Endothelial cell of umbilical vein (primary cell): ENCODE results near the gene AXDND1. TPM values are rescaled to one million over a fixed set of nuclear protein-coding genes. Genes with fewer than 3 reads are reported as not detected.

ENCODE experiments used
- BruUV-seq: library from RNA; stranded (reverse); fragments of 400-500 nt; replicated peaks from 2 replicates; lab custom pipeline; 2021; lab: Mats Ljungman, UMichigan
- CTCF ChIA-PET: fragments of 300-600, 350-600 bp; sonication (Branson Sonifier 250); formaldehyde crosslinking; loops from one replicate; lab custom pipeline; 2021; ENCODE audit warnings: antibody characterized with exemption, inconsistent platforms; lab: Charles Lee
- POLR2A ChIA-PET: fragments of 300-600, 350-600 bp; sonication (Branson Sonifier 250); formaldehyde crosslinking; loops from one replicate; lab custom pipeline; 2021; ENCODE audit warnings: antibody characterized with exemption, inconsistent platforms; lab: Charles Lee
- DNase-seq: peaks from one replicate; pipeline ENCODE4 v3.0.0-alpha.2; 2011; ENCODE audit warnings: low read depth, low spot score
- FAIRE-seq: peaks from 2 replicates; lab custom pipeline; 2011; peaks lifted over from hg19 to GRCh38; lab: Jason Lieb, UNC
- H2AFZ ChIP-seq: 2 replicates; pipeline ENCODE4 v1.6.0; 2012; ENCODE audit warnings: low read depth, low read length, control low read depth, inconsistent platforms
- H3K27ac ChIP-seq: 2 replicates; pipeline ENCODE4 v1.5.1; 2011; ENCODE audit warnings: low read depth, mild to moderate bottlenecking, control low read depth, low read length, moderate library complexity; ENCODE audit not compliant: insufficient read depth
- H3K27me3 ChIP-seq, 2 experiments: 2 replicates each; pipeline versions ENCODE4 v1.6.0 to v1.6.1; 2011; ENCODE audit warnings: low read length in 2 of 2, mixed read lengths in 1 of 2; ENCODE audit not compliant: control insufficient read depth in 2 of 2, insufficient read depth in 2 of 2
- H3K36me3 ChIP-seq, 2 experiments: 2 replicates in 1 of 2; 3 replicates in 1 of 2; pipeline ENCODE4 v1.5.1; 2011; ENCODE audit warnings: low read length in 2 of 2, mild to moderate bottlenecking in 1 of 2, moderate library complexity in 1 of 2; ENCODE audit not compliant: control insufficient read depth in 2 of 2, insufficient read depth in 2 of 2; ENCODE audit errors: extremely low read depth in 1 of 2
- H3K4me1 ChIP-seq: 3 replicates; pipeline ENCODE4 v1.5.1; 2011; ENCODE audit warnings: mild to moderate bottlenecking, low read length; ENCODE audit not compliant: control insufficient read depth, insufficient read depth; ENCODE audit errors: extremely low read depth
- H3K4me2 ChIP-seq: 2 replicates; pipeline ENCODE4 v1.6.1; 2011; ENCODE audit warnings: low read length, control low read depth, mixed read lengths; ENCODE audit not compliant: insufficient read depth
- H3K4me3 ChIP-seq, 3 experiments: fragments of 200-600 bp in 1 of 3; sonication (generic), shearing (Covaris generic) in 1 of 3; replicated peaks in 1 of 3; 2 replicates each; pipeline ENCODE4 v1.5.1; 2011 to 2016; ENCODE audit warnings: control low read depth in 3 of 3, low read length in 3 of 3, mild to moderate bottlenecking in 2 of 3, inconsistent platforms in 1 of 3, low read depth in 1 of 3, moderate library complexity in 1 of 3; ENCODE audit not compliant: insufficient read depth in 1 of 3
- H3K79me2 ChIP-seq: 2 replicates; pipeline ENCODE4 v1.6.0; 2012; ENCODE audit warnings: low read length, inconsistent platforms; ENCODE audit not compliant: control insufficient read depth, insufficient read depth
- H3K9ac ChIP-seq: replicated peaks from 2 replicates; pipeline ENCODE3; 2011; ENCODE audit warnings: low read length, control low read depth; ENCODE audit not compliant: insufficient read depth; ENCODE audit errors: extremely low read depth
- H3K9me1 ChIP-seq: replicated peaks from 3 replicates; pipeline ENCODE4 v1.6.0; 2011; ENCODE audit warnings: mild to moderate bottlenecking, low read length; ENCODE audit not compliant: control insufficient read depth, insufficient read depth; ENCODE audit errors: extremely low read depth
- H3K9me3 ChIP-seq: replicated peaks from 2 replicates; pipeline ENCODE4 v1.5.1; 2012; ENCODE audit warnings: low read length, inconsistent platforms; ENCODE audit not compliant: control insufficient read depth, insufficient read depth
- H4K20me1 ChIP-seq: replicated peaks from 2 replicates; pipeline ENCODE3; 2011; ENCODE audit warnings: mild to moderate bottlenecking, low read length; ENCODE audit not compliant: control insufficient read depth, insufficient read depth; ENCODE audit errors: extremely low read depth
- EZH2 ChIP-seq: IDR thresholded peaks from 2 replicates; pipeline ENCODE4 v1.6.1; 2012; ENCODE audit warnings: borderline replicate concordance, low read depth, mild to moderate bottlenecking, moderate library complexity, low read length, inconsistent platforms; ENCODE audit not compliant: severe bottlenecking
- FOS ChIP-seq: IDR thresholded peaks from 2 replicates; pipeline ENCODE4 v1.6.1; 2011; ENCODE audit warnings: mild to moderate bottlenecking, low read length, moderate library complexity, borderline replicate concordance; ENCODE audit not compliant: insufficient read depth
- GATA2 ChIP-seq: IDR thresholded peaks from 2 replicates; pipeline ENCODE4 v1.7.0; 2011; ENCODE audit warnings: low read depth, mild to moderate bottlenecking, moderate library complexity, mixed read lengths, low read length; ENCODE audit not compliant: insufficient read length, insufficient read depth
- JUN ChIP-seq: IDR thresholded peaks from 2 replicates; pipeline ENCODE4 v1.6.1; 2011; ENCODE audit warnings: borderline replicate concordance, low read depth; ENCODE audit not compliant: insufficient read length, insufficient read depth
- MYC ChIP-seq: IDR thresholded peaks from one replicate; pipeline ENCODE4 v1.6.1; 2011; ENCODE audit warnings: mild to moderate bottlenecking, low read depth, low read length
- POLR2A ChIP-seq: IDR thresholded peaks from 2 replicates; pipeline ENCODE4 v1.6.1; 2012; ENCODE audit warnings: low read depth, mild to moderate bottlenecking, control low read depth, low read length
- POLR2AphosphoS5 ChIP-seq: IDR thresholded peaks from 2 replicates; pipeline ENCODE4 v1.6.1; 2012; ENCODE audit warnings: low read depth, mild to moderate bottlenecking, control low read depth, low read length, moderate library complexity; ENCODE audit not compliant: insufficient read depth
- dilution Hi-C: fragments of 300-500 bp; cut with MboI; formaldehyde crosslinking; loops from one replicate; pipeline ENCODE4 v1.15.0; 2019; ENCODE audit warnings: low sequenced_read_pairs; ENCODE audit not compliant: extremely low pct_ligation_motif_present
- intact Hi-C: fragments of 100-400 bp; cut with micrococcal nuclease; formaldehyde crosslinking; loops from one replicate; pipeline ENCODE4 v1.10.0; 2022
- polyA plus RNA-seq, 4 experiments: library from polyadenylated mRNA; depleted of rRNA in 3 of 4; stranded (reverse) in 3 of 4; unstranded in 1 of 4; fragments of >200 nt; gene quantifications; 2 replicates each; pipeline versions ENCODE4 v1.2.1 to v1.2.3, GENCODE V29; 2011 to 2012; ENCODE audit warnings: missing spikeins in 1 of 4
- total RNA-seq: library from RNA; stranded (reverse); gene quantifications from 2 replicates; pipeline ENCODE4 v1.2.3, GENCODE V29; 2021
- TF ChIP-seq, protein P1 (sequence below), 2 donors: IDR thresholded peaks; 1 replicate in 1 of 2; 2 replicates in 1 of 2; pipeline ENCODE4 v1.5.1; 2011; ENCODE audit warnings: low read length in 2 of 2, mild to moderate bottlenecking in 2 of 2, moderate library complexity in 2 of 2, control low read depth in 1 of 2, inconsistent platforms in 1 of 2, low read depth in 1 of 2; ENCODE audit not compliant: insufficient read depth in 1 of 2; ENCODE audit errors: extremely low read depth in 1 of 2
- TF ChIP-seq, protein P2 (sequence below): IDR thresholded peaks from 2 replicates; pipeline ENCODE4 v1.6.1; 2011; ENCODE audit not compliant: insufficient read depth, insufficient read length

Gene AXDND1
- total and polyA plus RNA-seq, 2 donors (not counting 3 experiments of a cell fraction or from before 2014, with no cell fraction given) = 0.17 TPM; not detected in 1

DNA sequence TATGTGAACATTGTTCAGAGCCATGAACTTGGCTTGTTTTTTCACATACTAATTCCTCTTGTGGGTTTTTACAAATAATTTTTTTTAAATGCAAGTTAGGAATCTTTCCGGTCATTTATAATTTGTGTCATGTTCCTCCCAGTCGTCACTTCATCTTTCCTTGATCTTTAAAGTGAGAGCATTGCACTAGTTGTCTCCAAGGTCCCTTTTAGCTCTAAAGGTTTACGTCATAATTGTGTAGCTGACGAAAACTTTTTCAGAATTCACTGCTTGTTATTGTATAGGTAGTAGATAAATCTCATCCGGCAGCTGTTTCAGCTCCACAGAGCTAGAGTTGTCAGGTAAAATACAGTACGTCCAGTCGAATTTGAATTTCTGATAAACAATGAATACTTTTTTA, 38.6 kb upstream of the AXDND1 start:
- TF ChIP-seq EZH2 (no peak), GATA2 (no peak), POLR2AphosphoS5 (no peak), JUN (no peak), MYC (no peak), FOS (no peak), POLR2A (no peak)
- TF ChIP-seq, protein P1, sequence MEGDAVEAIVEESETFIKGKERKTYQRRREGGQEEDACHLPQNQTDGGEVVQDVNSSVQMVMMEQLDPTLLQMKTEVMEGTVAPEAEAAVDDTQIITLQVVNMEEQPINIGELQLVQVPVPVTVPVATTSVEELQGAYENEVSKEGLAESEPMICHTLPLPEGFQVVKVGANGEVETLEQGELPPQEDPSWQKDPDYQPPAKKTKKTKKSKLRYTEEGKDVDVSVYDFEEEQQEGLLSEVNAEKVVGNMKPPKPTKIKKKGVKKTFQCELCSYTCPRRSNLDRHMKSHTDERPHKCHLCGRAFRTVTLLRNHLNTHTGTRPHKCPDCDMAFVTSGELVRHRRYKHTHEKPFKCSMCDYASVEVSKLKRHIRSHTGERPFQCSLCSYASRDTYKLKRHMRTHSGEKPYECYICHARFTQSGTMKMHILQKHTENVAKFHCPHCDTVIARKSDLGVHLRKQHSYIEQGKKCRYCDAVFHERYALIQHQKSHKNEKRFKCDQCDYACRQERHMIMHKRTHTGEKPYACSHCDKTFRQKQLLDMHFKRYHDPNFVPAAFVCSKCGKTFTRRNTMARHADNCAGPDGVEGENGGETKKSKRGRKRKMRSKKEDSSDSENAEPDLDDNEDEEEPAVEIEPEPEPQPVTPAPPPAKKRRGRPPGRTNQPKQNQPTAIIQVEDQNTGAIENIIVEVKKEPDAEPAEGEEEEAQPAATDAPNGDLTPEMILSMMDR (IDR thresholded peaks at IDR 0.05; ENCODE audit: extremely low read depth in 1 of 2, insufficient read depth in 1 of 2, low read depth in 1 of 2, low read length in 2 of 2) = no peak
- TF ChIP-seq, protein P2, sequence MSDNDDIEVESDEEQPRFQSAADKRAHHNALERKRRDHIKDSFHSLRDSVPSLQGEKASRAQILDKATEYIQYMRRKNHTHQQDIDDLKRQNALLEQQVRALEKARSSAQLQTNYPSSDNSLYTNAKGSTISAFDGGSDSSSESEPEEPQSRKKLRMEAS = no peak
- H3K9ac ChIP-seq = no peak overlapping the region
- H3K4me3 ChIP-seq = no peak overlapping the region
- dilution Hi-C loops = no loop called here
- ChIA-PET CTCF (no interaction called here), POLR2A (no interaction called here)
- H3K9me1 ChIP-seq = no peaks in the 10 kb centered on the region
- H3K36me3 ChIP-seq = no peaks in the 10 kb centered on the region
- no peak overlapping the region for H3K27ac ChIP-seq
- no peaks in the 10 kb centered on the region for H3K4me1 ChIP-seq
- no peak overlapping the region for H3K4me2 ChIP-seq
- FAIRE-seq = no peak
- H2AFZ ChIP-seq = no peak overlapping the region
- H4K20me1 ChIP-seq = no peaks in the 10 kb centered on the region
- intact Hi-C loops = no loop called here
- DNase-seq = no peak
- BruUV-seq = no TSS peak
- no peaks in the 10 kb centered on the region for H3K9me3 ChIP-seq
- no peaks in the 10 kb centered on the region for H3K27me3 ChIP-seq
- no peaks in the 10 kb centered on the region for H3K79me2 ChIP-seq
